Activated naive CD4-positive, alpha-beta T cell treated with anti-CD3 and anti-CD28 coated beads, Interleukin-2, amount 50 U/mL, for 16 hours (primary cell): ENCODE results near the gene TM6SF1.
"Not testable (repeated sequence)": the region's sequence is repeated elsewhere in the genome, so short reads cannot be mapped to it uniquely, and the experiment has no call there.

Experiments used
- DNase-seq: peaks from one replicate; pipeline ENCODE4 v3.0.0-alpha.2; 2020

Gene TM6SF1

DNA sequence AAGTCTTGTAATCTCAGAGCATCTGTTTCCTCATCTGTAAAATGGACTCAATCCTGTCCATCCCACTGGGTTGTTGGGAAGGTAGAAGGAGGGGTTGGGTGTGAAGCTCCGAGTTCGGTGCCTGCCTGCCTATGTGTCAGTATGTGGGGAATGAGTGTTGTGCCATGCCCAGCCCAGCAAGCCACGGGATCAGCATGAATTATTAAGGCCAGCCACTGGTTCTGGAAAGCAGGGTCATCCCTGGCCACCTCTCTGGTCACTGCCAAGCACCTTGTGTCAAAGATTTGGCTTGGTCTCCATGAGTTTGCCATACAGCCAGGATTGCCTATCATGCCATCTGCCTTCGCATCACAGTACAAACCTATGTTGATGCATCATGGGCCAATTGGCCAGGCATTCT is 11.5 kb downstream of the TM6SF1 start:
- DNase-seq, result no peak

DNA sequence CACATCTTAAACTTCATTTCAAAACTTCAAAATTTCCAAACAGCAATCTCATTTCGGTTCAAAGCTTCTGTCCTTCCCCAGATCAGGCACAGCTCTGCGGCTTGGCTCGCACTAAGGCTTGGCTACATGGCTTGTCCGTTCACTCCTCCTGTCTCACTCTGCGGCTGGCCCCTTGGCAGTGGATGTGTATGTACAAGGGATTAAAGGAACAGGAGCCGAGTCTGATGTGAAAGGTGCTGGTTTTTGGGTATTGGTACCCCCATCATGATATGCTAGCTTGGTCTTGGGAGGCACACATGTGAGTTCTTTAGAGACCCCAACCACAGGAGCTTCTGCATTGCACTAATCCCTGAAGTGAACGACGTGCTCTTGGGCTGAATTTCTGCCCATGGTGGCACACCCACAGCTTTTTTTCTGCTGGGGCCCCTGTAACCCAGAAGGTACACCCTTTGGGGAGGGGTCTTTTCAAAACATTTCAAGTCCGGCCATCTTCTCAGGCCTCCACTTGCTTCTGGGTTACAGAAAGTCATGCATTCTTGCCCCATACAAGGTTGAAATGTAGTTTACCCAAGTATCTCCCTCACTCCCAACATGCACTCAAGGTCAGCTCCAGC is 12.6 kb downstream of the TM6SF1 start:
- DNase-seq, result no peak

DNA sequence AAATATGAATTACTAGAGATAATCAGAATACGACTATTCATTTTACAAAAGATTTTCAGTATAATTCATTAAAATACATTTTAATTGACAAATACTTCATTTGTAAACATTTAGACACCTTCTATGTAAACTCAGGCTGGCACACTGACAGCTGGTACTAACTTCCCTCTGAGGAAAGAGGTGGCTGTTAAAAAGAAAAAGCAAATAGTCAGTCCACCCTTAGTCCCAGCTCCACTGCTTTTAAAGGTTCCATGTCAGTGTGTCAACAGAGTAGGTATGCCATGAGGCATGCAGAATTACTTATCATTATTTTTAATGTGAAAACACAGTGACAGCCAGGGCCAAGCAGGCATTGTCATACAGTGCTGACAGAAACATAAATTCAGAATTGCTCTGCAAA is 16.1 kb downstream of the TM6SF1 start:
- no peak for DNase-seq

DNA sequence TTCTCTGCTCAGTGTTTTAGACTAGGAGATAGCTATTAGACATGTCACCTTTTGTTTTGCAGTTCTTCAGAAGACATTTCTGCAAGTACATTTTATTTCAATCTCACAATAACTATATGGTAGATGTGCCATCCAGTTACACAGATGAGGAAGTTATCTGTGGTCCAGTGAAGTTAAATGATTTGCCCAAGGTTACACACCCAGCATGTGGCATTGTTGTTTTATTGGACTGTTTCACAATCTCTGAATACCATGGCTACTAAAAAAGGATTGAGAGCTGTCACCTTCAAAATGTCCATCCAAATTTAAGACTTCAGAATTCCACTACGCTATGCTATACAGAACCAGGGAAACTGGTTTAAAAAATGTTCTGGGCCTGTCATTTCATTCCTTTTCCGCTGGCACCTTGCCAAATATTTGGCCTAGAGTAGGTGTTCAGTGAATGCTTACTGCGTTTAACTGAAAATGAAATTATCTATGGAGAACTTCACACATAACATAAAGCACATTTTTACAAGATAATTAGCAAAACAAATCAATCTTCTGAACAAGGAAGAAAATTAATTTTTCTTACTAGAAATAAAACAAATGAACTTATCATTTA is 20.2 kb downstream of the TM6SF1 start:
- DNase-seq, result no peak

DNA sequence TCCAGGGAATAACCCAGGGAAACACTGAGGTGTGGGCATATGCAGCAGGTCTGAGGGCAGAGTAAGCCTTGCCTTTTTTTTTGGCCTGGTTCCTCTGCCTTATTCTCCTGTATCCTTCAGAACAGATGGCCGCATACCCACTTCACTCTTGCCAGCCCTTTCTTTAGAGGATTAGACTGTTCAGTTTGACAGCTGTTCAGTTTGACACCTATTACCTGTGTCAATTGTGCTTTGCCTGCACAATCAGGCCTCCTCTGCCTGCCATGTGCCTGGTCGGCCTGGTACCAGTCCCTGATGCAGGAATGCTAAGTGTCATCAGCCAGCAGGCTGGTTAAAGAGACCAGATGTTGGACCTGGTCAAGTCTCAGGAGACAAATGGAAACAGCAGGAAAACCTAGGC is 22.3 kb downstream of the TM6SF1 start:
- no peak for DNase-seq

DNA sequence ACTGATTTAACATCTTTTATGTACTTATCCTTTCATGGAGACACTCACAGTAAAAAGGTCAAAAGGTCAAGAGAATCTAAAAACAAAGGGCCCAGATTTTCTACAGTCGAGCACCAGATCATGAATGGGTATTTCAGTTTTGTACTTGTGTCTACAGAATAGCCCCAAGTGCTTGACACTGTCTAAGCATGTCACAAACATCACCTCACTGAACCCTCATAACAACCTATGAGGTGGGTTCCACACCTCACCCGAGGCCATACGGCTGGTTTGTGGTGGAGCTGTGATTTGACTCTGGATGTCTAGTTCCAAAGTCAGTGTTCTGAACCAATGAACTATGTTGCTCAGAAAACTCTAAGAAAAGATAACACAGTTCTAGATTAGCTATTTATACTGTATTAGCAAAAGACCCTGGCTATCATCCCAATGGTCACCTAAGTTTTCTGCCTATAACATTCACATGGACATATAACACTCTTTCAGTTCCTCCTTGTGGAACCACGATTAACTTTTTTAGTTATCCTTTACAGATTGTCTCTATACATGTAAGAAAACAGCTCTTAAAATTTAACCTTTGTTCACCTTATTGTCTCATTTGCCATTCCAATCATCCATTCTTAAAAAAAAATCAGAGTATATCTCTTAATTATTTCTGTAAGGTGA is 25.5 kb downstream of the TM6SF1 start:
- DNase-seq, result no peak

DNA sequence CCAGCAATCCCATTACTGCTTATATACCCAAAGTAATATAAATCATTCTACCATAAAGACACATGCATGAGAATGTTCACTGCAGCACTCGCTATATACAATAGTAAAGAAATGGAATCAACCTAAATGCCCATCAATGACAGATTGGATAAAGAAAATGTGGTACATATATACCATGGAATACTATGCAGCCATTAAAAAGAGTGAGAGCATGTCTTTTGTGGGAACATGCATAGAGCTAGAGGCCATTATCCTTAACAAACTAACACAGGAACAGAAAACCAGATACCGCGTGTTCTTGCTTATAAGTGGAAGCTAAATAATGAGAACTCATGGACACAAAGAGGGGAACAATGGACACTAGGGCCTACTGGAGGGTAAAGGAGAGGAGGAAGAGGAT is 34.7 kb downstream of the TM6SF1 start:
- not testable (repeated sequence) for DNase-seq

DNA sequence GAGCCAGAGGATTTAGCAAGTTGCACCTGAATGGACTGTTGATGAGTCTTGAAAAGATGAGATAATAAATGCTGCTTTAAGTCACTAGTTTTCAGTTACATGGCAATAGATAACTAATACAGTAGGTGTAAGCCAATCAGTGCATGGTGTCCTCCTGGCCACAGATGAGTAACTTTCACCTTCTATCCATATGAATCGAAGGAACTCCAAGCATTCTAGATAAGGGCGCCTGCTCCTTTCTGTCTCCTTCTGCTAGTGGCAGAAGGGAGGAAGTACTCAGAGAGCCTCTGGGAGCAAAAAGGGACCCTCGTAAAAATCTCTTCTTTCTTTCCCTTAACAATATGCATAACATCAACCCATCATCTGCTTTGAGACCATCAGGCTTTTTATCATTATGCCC is 37.3 kb downstream of the TM6SF1 start:
- DNase-seq, result no peak

DNA sequence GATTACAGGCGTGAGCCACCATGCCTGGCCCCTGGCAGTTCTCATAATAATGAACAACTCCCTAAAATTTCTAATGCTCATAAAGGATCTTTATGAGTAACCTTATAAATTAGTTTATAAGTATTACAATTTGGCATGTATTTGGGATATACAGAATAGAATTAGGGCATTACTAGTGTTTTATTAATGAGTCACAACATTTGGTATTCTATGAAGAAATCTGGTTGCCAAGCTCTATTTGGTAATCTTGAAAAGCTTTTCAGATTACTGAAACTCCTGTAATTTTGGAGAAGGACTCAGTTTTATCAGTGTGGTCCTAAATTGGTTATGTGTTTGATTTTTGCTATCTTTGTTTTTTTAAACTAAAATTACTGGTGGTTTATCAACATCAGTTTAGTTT is 45.8 kb downstream of the TM6SF1 start:
- DNase-seq, result no peak

DNA sequence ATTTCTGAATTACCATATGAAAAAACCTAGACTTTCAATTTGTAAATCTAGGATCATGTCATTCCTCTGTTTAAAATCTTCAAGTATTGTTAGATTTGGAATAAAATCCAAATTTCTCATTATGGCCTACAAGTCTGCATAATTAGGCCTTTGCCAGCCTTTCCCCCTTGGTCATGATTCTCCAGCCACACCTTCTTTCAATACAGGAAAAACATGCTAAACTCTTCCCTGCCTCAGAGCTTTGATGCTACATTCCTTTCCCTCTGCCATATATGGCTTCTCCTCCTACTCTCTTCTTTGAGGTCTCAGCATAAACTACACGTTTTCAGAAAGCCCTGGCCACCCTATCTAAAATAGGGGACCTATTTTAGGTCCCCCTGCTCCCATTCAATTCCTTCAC is 48.5 kb downstream of the TM6SF1 start:
- DNase-seq, result no peak

DNA sequence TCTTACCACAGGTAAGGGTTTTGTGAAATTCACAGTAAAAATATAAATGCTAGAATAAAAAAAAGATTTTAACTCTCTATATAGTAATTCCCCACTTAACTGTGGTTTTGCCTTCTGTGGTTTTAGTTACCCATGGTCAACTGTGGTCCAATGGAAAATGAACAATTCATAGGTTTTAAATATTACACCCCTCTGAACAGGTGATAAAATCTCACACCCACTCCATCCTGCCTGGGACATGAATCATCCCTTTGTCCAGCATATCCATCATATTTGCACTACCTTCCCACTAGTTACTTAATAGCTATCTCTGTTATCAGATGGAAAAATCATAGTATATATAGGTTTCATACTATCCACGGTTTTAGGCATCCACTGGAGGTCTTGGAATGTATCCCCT is 50.9 kb downstream of the TM6SF1 start:
- no peak for DNase-seq

DNA sequence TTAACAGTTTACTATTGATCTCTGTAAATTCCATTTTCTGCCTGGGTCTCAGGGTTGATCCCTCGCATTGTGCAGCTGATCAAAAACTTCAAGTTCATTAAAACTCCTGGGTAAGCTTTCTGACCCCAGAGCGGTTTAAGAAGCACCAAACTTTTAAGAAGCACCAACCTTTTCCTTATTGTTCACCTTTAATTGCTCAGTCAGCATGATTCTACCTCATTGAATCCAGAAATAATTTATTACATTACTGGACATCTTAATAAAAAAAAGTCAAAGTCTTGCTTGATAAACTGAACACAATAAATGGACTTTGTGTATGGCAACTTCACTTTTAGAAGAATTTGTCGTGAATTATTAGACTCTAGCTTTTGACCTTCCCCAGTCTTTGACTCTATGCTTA is 53.3 kb downstream of the TM6SF1 start:
- DNase-seq, result no peak

DNA sequence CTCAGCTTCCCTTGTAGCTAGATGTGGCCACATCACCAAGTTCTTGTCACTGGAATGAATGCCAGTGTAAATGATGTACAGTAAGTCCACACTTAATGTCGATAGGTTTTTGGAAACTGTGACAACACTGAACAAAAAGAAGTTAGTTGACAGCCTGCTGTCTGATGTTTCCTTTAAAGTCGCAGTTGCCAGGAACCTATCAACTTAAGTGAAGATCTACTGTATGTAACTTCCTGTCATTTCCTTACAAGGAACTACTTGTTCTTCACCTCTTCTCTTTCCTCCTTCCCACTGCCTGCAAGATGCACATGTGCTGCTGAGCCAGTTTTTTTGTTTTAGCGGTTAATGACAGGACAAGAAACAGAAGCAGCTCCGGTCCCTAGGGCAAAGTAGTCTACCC is 55.6 kb downstream of the TM6SF1 start:
- no peak for DNase-seq

DNA sequence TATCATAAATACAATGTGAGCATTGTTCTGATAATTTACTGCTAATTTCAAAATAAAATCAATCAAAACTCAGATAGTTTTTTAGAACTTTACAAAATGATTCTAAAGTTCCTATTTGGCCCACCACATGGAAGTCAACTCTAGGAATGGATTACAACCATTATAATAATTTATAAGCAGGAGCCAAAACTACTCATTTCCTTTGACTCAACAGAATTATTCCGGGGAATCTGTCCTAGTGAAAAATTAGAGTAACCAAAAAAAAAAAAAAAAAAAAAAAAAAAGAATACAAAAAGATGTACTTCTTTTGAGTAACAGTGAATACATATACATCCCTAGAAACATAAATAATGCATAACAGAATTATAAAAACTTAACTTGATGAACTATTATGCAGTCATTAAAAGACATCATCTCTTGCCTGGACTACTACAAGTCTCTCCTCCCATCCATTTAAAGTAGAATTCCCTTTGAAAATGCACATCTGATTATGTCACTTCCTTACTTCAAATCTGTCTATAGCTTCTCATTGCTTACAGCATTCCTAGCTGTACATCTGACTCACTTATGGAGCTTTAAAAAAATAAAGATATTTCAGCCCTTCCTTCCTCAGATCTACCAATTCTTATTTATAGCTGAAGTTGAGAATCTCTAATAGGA is 56.8 kb downstream of the TM6SF1 start:
- DNase-seq, result no peak

DNA sequence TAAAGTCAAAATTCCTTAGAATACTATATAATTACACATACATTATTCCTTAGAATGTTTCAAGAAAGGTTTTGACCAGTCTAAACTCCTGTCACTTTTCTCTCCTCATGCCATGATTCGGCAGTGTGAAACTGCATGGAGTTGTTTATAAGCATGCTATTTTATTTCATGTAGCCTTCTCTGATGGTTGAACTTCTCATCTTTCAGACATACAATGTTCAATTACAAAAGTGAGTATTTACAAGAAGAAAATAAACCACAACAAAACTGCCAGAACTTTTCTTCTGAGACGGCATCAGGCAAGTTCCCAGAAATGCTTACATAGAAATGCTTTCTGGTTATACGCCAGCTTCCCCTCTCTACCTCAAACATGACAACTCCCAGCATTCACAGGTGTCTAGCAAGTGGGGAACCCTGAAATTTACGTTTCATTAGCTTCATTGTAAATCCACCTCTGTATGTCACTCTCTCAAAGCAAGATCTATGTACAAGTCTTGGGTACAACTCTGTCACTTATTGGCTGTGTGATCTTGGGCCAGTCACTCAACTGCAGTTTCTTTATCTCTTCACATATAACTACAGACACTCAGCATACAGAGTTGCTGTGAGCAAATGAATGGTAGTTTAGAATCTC is 57.4 kb downstream of the TM6SF1 start:
- no peak for DNase-seq

DNA sequence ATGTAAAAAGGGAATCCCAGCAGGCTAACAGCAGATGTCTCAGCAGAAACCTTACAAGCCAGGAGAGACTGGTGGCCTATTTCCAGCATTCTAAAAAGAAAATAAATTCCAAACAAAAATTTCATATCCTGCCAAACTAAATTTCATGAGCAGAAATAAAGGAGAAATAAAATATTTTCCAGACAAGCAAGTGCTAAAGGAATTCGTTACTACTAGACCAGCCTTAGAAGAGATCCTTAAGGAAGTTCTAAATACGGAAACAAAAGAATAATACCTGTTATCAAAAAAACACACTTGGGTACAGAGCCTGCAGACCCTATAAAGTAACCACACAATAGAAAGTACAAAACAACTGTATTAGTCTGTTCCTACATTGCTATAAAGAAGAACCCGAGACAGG is 58.8 kb downstream of the TM6SF1 start:
- DNase-seq, result no peak

DNA sequence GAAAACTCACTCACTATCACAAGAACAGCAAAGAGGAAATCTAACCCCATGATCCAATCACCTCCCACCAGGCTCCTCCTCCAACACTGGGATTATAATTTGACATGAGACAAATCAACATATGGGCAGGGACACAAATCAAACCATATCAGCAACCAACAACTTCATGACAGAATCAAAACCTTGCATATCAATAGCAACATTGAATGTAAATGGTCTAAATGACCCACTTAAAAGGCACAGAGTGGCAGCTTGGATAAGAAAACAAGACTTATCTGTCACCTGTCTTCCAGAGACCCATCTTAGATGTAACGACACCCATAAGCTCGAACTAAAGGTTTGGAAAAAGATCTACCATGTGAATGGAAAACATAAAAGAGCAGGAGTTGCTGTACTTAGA is 59.4 kb downstream of the TM6SF1 start:
- no peak for DNase-seq

DNA sequence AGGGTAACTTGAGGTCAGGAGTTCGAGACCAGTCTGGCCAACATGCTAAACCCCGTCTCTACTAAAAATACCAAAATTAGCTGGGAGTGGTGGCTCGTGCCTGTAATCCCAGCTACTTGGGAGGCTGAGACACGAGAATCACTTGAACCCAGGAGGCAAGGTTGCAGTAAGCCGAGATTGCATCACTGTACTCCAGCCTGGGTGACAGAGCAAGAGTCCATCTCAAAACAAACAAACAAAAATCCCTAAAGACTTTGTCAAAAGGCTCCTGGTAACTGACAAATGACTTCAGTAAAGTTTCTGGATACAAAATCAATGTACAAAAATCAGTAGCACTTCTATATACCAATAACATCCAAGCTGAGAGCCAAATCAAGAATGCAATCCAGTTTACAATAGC is 62.1 kb downstream of the TM6SF1 start:
- DNase-seq, result not testable (repeated sequence)

DNA sequence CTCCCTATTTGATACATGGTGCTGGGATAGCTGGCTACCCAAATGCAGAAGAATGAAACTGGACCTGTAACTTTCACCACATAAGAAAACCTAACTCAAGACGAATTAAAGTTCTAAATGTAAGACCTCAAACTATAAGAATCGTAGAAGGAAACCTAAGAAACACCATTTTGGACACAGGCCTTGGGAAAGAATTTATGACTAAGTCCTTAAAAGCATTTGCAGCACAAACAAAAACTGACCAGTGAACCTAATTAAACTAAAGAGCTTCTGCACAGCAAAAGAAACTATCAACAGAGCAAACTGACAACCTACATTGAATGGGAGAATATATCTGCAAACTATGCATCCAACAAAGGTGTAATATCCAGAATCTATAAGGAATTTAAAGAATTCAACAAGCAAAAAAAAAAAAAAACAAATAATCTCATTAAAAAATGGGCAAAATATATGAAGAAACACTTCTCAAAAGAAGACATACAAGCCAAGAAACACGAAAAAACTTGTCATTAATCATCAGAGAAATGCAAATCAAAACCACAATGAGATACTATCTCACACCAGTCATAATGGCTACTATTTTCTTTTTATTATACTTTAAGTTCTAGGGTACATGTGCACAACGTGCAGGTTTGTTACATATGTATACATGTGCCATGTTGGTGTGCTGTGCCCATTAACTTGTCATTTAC is 63.2 kb downstream of the TM6SF1 start:
- no peak for DNase-seq

DNA sequence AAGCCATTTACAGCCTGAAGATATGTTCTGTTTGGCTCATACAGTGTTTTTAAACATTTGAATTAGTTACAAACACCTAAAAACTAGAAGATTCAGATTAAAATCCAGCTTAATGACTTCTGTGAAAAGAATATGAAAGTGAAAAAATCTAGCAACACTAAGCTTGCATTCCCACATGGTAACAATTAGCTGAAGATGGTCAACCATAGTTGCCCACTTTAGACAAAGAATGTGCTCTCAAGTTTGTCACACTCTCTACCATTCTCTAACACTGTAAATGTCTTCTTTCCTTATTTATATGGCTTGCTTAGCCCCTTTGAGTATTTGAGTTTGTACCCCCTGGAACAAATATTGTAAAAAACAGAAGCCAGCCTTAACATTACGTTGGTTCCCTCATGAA is 67.4 kb downstream of the TM6SF1 start:
- DNase-seq, result no peak

DNA sequence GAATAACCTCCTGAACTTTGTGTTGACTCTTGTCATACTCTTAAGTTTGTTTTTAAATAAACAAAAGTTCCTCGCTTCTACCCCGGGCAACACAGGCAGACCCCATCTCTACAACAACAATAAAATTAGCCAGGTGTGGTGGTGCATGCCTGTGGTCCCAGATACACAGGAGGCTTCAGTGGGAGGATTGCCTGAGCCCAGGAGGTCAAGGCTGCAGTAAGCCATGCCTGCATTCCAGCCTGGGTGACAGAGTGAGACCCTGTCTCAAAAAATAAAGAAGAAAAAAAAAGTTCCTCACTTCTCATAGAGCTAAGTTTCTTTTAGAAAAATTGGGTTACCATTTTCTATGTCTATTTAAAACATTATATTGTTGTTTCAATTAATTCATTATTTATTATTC is 70.9 kb downstream of the TM6SF1 start:
- no peak for DNase-seq

DNA sequence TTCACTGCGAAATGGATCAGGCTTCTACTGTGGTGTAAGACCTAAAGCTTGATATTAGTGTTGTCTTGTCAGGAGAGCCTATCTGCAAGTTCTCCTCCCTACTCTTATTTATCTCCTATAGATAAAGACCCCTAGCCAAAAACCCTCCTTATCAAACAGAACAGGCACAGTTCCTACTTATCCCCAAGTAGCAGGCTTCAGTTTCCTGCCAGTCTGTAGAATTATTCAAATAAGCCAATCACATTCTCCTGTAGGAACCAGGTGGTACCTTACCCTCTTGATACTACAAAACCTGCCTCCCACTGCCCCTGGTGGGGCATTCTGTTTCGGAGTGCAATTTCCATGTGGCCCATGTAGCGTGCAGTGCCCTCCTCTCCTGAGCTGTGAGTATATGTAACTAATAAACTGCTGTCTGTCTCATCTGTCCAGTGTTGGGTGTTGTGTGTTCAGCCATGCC is 71.5 kb downstream of the TM6SF1 start:
- no peak for DNase-seq

DNA sequence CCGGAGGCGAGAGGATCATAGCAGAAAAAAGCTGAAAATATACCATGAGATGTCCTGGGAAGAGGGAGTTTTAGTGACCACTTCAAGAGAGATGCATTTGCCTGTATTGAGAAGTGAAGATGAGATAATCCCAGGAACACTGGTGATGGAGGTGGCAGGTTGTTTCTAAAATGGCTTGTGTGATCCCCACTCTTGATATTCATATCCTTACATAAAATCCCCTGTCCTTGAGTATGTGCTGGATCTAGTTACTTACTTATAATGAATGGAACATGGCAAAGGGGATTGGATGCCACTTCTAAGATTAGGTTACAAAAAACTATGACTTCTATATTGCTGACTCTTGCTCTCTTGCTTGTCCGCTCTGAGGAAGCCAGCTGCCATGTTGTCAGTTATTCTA is 78.1 kb downstream of the TM6SF1 start:
- no peak for DNase-seq
